ENCODE measurements around the gene KIFAP3. TPM values are rescaled to one million over a fixed set of nuclear protein-coding genes. Genes with fewer than 3 reads are reported as not detected.

The KIFAP3 gene
- total RNA-seq, 1 experiment from 2014 or later, result 2.3 TPM

- TF ChIP-seq ZNF263 (CRISPR knock-in tag; IDR thresholded peaks at IDR 0.05; ENCODE audit: low read depth), result no peak
- no peak for TF ChIP-seq ZBTB43 (CRISPR knock-in tag; IDR thresholded peaks at IDR 0.05)
- no peak for TF ChIP-seq ARID4B (CRISPR knock-in tag; IDR thresholded peaks at IDR 0.05; ENCODE audit: borderline replicate concordance)
Measured at GRCh38 chr1:170048515-170048914, 26.0 kb downstream of the KIFAP3 start (continued).

- Mint-ChIP-seq H3K4me1 (no peaks in the 10 kb centered on the region), H3K9me3 (no peaks in the 10 kb centered on the region), H3K27me3 (ENCODE audit: low read depth) (no peaks in the 10 kb centered on the region), H3K4me3 (no peak overlapping the region), H3K27ac (no peak overlapping the region), H3K36me3 (no peaks in the 10 kb centered on the region)
- ATAC-seq (no peak), DNase-seq (ENCODE audit: low spot score) (no peak)
- TF ChIP-seq TEAD4 (CRISPR knock-in tag; IDR thresholded peaks at IDR 0.05) (no peak), EMX1 (CRISPR knock-in tag; IDR thresholded peaks at IDR 0.05) (no peak), ZSCAN18 (CRISPR knock-in tag; IDR thresholded peaks at IDR 0.05) (no peak), MXD4 (CRISPR knock-in tag; IDR thresholded peaks at IDR 0.05; ENCODE audit: borderline replicate concordance) (no peak), ZBTB43 (CRISPR knock-in tag; IDR thresholded peaks at IDR 0.05) (no peak), ZNF671 (CRISPR knock-in tag; IDR thresholded peaks at IDR 0.05) (no peak), HMGXB4 (CRISPR knock-in tag; IDR thresholded peaks at IDR 0.05) (no peak), RELA (CRISPR knock-in tag; IDR thresholded peaks at IDR 0.05; ENCODE audit: borderline replicate concordance) (no peak), CREM (CRISPR knock-in tag; IDR thresholded peaks at IDR 0.05) (no peak), SP1 (CRISPR knock-in tag; conservative IDR thresholded peaks at IDR 0.05) (no peak), ATF3 (CRISPR knock-in tag; conservative IDR thresholded peaks at IDR 0.05) (no peak), MAX (CRISPR knock-in tag; IDR thresholded peaks at IDR 0.05) (no peak), JAZF1 (CRISPR knock-in tag; IDR thresholded peaks at IDR 0.05) (no peak), KAT7 (CRISPR knock-in tag; IDR thresholded peaks at IDR 0.05; ENCODE audit: borderline replicate concordance) (no peak)
- TF ChIP-seq, protein P1, sequence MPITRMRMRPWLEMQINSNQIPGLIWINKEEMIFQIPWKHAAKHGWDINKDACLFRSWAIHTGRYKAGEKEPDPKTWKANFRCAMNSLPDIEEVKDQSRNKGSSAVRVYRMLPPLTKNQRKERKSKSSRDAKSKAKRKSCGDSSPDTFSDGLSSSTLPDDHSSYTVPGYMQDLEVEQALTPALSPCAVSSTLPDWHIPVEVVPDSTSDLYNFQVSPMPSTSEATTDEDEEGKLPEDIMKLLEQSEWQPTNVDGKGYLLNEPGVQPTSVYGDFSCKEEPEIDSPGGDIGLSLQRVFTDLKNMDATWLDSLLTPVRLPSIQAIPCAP (CRISPR knock-in tag; IDR thresholded peaks at IDR 0.05), result no peak
- TF ChIP-seq, protein P2, sequence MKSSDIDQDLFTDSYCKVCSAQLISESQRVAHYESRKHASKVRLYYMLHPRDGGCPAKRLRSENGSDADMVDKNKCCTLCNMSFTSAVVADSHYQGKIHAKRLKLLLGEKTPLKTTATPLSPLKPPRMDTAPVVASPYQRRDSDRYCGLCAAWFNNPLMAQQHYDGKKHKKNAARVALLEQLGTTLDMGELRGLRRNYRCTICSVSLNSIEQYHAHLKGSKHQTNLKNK (CRISPR knock-in tag; IDR thresholded peaks at IDR 0.05), result no peak
- TF ChIP-seq, protein P3, sequence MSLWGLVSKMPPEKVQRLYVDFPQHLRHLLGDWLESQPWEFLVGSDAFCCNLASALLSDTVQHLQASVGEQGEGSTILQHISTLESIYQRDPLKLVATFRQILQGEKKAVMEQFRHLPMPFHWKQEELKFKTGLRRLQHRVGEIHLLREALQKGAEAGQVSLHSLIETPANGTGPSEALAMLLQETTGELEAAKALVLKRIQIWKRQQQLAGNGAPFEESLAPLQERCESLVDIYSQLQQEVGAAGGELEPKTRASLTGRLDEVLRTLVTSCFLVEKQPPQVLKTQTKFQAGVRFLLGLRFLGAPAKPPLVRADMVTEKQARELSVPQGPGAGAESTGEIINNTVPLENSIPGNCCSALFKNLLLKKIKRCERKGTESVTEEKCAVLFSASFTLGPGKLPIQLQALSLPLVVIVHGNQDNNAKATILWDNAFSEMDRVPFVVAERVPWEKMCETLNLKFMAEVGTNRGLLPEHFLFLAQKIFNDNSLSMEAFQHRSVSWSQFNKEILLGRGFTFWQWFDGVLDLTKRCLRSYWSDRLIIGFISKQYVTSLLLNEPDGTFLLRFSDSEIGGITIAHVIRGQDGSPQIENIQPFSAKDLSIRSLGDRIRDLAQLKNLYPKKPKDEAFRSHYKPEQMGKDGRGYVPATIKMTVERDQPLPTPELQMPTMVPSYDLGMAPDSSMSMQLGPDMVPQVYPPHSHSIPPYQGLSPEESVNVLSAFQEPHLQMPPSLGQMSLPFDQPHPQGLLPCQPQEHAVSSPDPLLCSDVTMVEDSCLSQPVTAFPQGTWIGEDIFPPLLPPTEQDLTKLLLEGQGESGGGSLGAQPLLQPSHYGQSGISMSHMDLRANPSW (CRISPR knock-in tag; conservative IDR thresholded peaks at IDR 0.05; ENCODE audit: low read depth), result no peak
- POLR2A ChIA-PET, result no interaction called here
- CTCF ChIA-PET, result no interaction called here
Measured at GRCh38 chr1:170044187-170044586, 30.3 kb downstream of the KIFAP3 start.

Data from WTC11 (cell line).